Breast epithelium (tissue), 4 donors: ENCODE data around the gene PKHD1. TPM values are rescaled to one million over a fixed set of nuclear protein-coding genes. Genes with fewer than 3 reads are reported as not detected.

Experiments
- DNase-seq, 2 donors: peaks; one replicate each; pipeline ENCODE4 v3.0.0-alpha.2; 2019; ENCODE audit warnings: low spot score in 2 of 2
- H3K27ac ChIP-seq, 2 donors: fragments of 200-600 bp; sonication (generic) in 1 of 2; one replicate each; pipeline ENCODE4 v1.5.1; 2016 to 2019; ENCODE audit warnings: mild to moderate bottlenecking in 1 of 2
- H3K27me3 ChIP-seq, 2 donors: fragments of 200-600 bp; sonication (generic) in 1 of 2; one replicate each; pipeline versions ENCODE4 v1.5.1 to v1.6.0; 2017 to 2019; ENCODE audit warnings: control low read depth in 1 of 2, mild to moderate bottlenecking in 1 of 2
- H3K36me3 ChIP-seq: fragments of 200-600 bp; one replicate; pipeline ENCODE4 v1.5.1; 2019
- H3K4me1 ChIP-seq, 2 donors: fragments of 200-600 bp; sonication (generic); one replicate each; pipeline ENCODE4 v1.5.1; 2016 to 2019; ENCODE audit warnings: control low read depth in 1 of 2
- H3K4me3 ChIP-seq, 3 donors: fragments of 200-600 bp; sonication (generic); 1 replicate in 2 of 3; 2 replicates in 1 of 3; pipeline ENCODE4 v1.5.1; 2016 to 2019; ENCODE audit warnings: mild to moderate bottlenecking in 3 of 3, moderate library complexity in 2 of 3
- H3K9me3 ChIP-seq, 2 donors: fragments of 200-600 bp; sonication (generic) in 1 of 2; one replicate each; pipeline ENCODE4 v1.5.1; 2016 to 2019; ENCODE audit warnings: control low read depth in 1 of 2
- POLR2A ChIP-seq: fragments of 450-650 bp; IDR thresholded peaks from one replicate; pipeline ENCODE4 v1.6.1; 2016; ENCODE audit warnings: antibody characterized with exemption, mild to moderate bottlenecking, moderate library complexity
- POLR2AphosphoS5 ChIP-seq, 3 donors: sonication (generic); formaldehyde crosslinking; IDR thresholded peaks; one replicate each; pipeline ENCODE4 v1.6.1; 2017; ENCODE audit warnings: antibody characterized with exemption in 3 of 3
- intact Hi-C: fragments of 100-400 bp; cut with DNase I; formaldehyde crosslinking; loops from one replicate; pipeline ENCODE4 v1.15.1; 2023; ENCODE audit warnings: low total_unique reads
- total RNA-seq, 3 donors: library from RNA; depleted of rRNA; stranded (reverse); fragments of >200 nt; gene quantifications; one replicate each; pipeline ENCODE4 v1.1.0, GENCODE V29; 2016
- TF ChIP-seq, protein P1 (sequence below), 3 donors: fragments of 450-650 bp; IDR thresholded peaks; one replicate each; pipeline ENCODE4 v1.5.1; 2016 to 2017; ENCODE audit warnings: antibody characterized with exemption in 3 of 3, mild to moderate bottlenecking in 3 of 3, moderate library complexity in 3 of 3

The PKHD1 gene
- total RNA-seq, 3 donors from 2014 or later: 0.44 to 1.1 (median 0.66) TPM

GRCh38 chr6:52098721-52099120 is 11.3 kb upstream of the PKHD1 start:
- TF ChIP-seq POLR2AphosphoS5 (IDR thresholded peaks at IDR 0.05): no peak
- TF ChIP-seq, protein P1, sequence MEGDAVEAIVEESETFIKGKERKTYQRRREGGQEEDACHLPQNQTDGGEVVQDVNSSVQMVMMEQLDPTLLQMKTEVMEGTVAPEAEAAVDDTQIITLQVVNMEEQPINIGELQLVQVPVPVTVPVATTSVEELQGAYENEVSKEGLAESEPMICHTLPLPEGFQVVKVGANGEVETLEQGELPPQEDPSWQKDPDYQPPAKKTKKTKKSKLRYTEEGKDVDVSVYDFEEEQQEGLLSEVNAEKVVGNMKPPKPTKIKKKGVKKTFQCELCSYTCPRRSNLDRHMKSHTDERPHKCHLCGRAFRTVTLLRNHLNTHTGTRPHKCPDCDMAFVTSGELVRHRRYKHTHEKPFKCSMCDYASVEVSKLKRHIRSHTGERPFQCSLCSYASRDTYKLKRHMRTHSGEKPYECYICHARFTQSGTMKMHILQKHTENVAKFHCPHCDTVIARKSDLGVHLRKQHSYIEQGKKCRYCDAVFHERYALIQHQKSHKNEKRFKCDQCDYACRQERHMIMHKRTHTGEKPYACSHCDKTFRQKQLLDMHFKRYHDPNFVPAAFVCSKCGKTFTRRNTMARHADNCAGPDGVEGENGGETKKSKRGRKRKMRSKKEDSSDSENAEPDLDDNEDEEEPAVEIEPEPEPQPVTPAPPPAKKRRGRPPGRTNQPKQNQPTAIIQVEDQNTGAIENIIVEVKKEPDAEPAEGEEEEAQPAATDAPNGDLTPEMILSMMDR (IDR thresholded peaks at IDR 0.05): no peak
- TF ChIP-seq POLR2A: no peak
- no peaks in the 10 kb centered on the region for H3K9me3 ChIP-seq
- DNase-seq: no peak
- no peak overlapping the region for H3K4me3 ChIP-seq
- H3K4me1 ChIP-seq: no peaks in the 10 kb centered on the region
- intact Hi-C loops: no loop called here
- H3K27me3 ChIP-seq: no peaks in the 10 kb centered on the region
- no peak overlapping the region for H3K27ac ChIP-seq
- no peaks in the 10 kb centered on the region for H3K36me3 ChIP-seq

DNA sequence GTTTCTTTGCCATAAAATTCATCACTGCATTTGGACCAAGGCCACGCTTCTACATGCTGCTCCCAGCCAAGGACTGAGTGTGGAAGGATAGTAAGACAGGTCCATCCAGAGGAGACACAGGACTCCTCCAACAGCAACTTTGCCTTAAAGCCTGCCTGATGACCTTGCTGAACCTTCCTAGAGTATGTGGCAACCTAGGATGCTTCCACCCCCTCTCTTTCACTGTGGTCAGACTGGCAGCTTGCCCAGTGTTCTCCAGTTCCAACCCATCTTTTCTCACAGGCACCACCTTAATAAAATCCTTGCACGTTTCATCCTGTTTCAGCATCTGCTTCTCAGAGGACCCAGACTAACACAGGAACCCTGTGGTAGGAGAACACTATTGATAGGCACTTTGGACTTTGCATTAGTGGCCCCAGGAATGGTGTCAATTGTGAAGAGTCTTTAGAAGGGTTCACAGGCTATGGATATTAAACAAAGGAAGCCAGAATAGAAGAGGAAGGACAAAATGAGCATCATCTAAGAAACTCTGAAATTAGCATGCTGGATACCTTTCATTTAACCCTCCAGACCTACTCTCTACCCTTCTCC is 2.4 kb upstream of the PKHD1 start:
- DNase-seq: peak in 1 of 2 donors; percentile 23
- TF ChIP-seq, protein P1 (IDR thresholded peaks at IDR 0.05): no peak
- TF ChIP-seq POLR2A: no peak
- no peak for TF ChIP-seq POLR2AphosphoS5 (IDR thresholded peaks at IDR 0.05)
- no peak overlapping the region for H3K27ac ChIP-seq
- intact Hi-C loops: no loop called here
- H3K9me3 ChIP-seq: no peaks in the 10 kb centered on the region
- H3K4me3 ChIP-seq: no peak overlapping the region
- H3K4me1 ChIP-seq: no peaks in the 10 kb centered on the region
- no peaks in the 10 kb centered on the region for H3K27me3 ChIP-seq
- H3K36me3 ChIP-seq: no peaks in the 10 kb centered on the region

GRCh38 chr6:52086741-52087140 is 672 bp downstream of the PKHD1 start:
- DNase-seq: no peak
- Histone ChIP-seq H3K9me3 (no peaks in the 10 kb centered on the region), H3K4me1 (no peaks in the 10 kb centered on the region), H3K27me3 (no peaks in the 10 kb centered on the region), H3K4me3 (no peak overlapping the region), H3K36me3 (no peaks in the 10 kb centered on the region), H3K27ac (no peak overlapping the region)
- intact Hi-C loops: no loop called here
- TF ChIP-seq POLR2A: no peak
- TF ChIP-seq POLR2AphosphoS5 (IDR thresholded peaks at IDR 0.05): no peak
- TF ChIP-seq, protein P1 (IDR thresholded peaks at IDR 0.05): no peak

DNA sequence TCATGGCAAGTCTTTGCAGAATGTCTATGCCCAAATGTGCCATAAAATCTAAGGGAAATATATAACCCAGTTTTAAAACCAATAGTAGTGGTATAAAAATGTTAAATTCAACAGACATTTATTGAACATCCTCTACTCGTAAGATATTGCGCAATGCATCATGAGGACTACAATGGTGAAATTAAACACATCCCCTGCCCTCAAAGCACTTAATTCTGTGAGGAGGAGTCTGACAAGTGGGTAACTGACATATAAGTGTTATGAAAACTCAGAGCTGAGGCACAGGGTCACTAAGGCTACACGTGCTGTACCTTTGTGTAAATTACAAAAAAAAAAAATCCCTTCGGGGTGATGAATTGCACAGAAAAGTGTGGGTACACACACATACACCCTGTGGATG is 6.2 kb downstream of the PKHD1 start:
- no peaks in the 10 kb centered on the region for H3K36me3 ChIP-seq
- H3K4me3 ChIP-seq: no peak overlapping the region
- H3K9me3 ChIP-seq: no peaks in the 10 kb centered on the region
- DNase-seq: no peak
- TF ChIP-seq POLR2A (no peak), POLR2AphosphoS5 (IDR thresholded peaks at IDR 0.05) (no peak)
- TF ChIP-seq, protein P1 (IDR thresholded peaks at IDR 0.05): no peak
- no peaks in the 10 kb centered on the region for H3K27me3 ChIP-seq
- no peak overlapping the region for H3K27ac ChIP-seq
- no peaks in the 10 kb centered on the region for H3K4me1 ChIP-seq
- intact Hi-C loops: no loop called here

DNA sequence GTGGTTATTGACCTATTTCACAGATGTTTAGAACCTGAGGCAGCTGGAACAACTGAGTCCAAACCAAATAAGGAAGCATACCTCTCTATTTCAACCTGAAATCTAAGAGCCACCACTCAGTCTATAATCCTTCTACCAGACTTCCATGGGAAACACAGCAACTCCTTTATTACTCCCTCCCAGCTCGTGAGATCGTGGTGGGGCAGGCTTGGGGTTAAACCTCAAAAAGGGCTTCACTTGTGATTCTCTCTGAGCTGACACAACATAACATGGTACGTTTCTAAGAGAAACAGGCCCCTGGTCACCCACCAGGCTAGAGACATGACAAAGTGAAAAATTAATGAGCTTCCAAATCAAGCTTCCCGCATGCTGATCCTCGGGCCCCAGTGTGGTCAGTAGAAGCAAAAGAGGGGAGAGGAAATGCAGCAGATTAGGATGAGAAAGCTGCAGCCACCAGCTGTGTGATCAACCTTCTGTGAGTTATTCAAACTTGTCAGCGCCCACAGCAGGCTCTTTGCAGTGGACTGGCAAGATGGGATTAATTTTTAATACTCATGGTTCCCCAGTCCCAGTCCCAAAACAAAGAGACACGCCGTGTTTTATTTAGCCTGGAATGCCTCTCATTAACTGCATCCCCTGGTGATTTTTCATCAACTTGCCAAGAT is 9.3 kb downstream of the PKHD1 start:
- no peak overlapping the region for H3K27ac ChIP-seq
- intact Hi-C loops: no loop called here
- H3K4me3 ChIP-seq: no peak overlapping the region
- H3K9me3 ChIP-seq: no peaks in the 10 kb centered on the region
- no peaks in the 10 kb centered on the region for H3K27me3 ChIP-seq
- TF ChIP-seq POLR2AphosphoS5 (IDR thresholded peaks at IDR 0.05) (no peak), POLR2A (no peak)
- TF ChIP-seq, protein P1 (IDR thresholded peaks at IDR 0.05): no peak
- no peak for DNase-seq
- no peaks in the 10 kb centered on the region for H3K36me3 ChIP-seq
- H3K4me1 ChIP-seq: no peaks in the 10 kb centered on the region
